Neural crest cell (in vitro differentiated cells): ENCODE results near the gene ADAMTS18. TPM values are rescaled to one million over a fixed set of nuclear protein-coding genes. Genes with fewer than 3 reads are reported as not detected.

Source experiments
- DNase-seq: peaks from one replicate; pipeline ENCODE4 v3.0.0; 2021; ENCODE audit warnings: low read depth, mixed read lengths, low spot score
- H3K27ac Mint-ChIP-seq: one replicate; pipeline ENCODE4 v1.8.0; 2021; ENCODE audit warnings: mild to moderate bottlenecking, mixed read lengths; ENCODE audit not compliant: unreplicated experiment
- H3K27me3 Mint-ChIP-seq: 2 replicates; pipeline ENCODE4 v1.8.0; 2021; ENCODE audit warnings: low read depth, mild to moderate bottlenecking, mixed read lengths
- H3K36me3 Mint-ChIP-seq: 2 replicates; pipeline ENCODE4 v1.8.0; 2021; ENCODE audit warnings: low read depth, mild to moderate bottlenecking, mixed read lengths
- H3K4me1 Mint-ChIP-seq: 2 replicates; pipeline ENCODE4 v1.8.0; 2021; ENCODE audit warnings: mixed read lengths
- H3K4me3 Mint-ChIP-seq: one replicate; pipeline ENCODE4 v1.8.0; 2021; ENCODE audit warnings: mild to moderate bottlenecking, mixed read lengths
- H3K9me3 Mint-ChIP-seq: 2 replicates; pipeline ENCODE4 v1.8.0; 2021; ENCODE audit warnings: mixed read lengths
- total RNA-seq: library from RNA; stranded (reverse); gene quantifications from 2 replicates; pipeline ENCODE4 v1.2.1, GENCODE V29; 2021
- TF ChIP-seq, protein P1 (sequence below): fragments of 200-600 bp; sonication (generic); conservative IDR thresholded peaks from 2 replicates; pipeline ENCODE4 v1.5.0; 2021; ENCODE audit warnings: antibody characterized with exemption, mild to moderate bottlenecking

The ADAMTS18 gene
- total RNA-seq, 1 donor from 2014 or later: 0.12 TPM

DNA sequence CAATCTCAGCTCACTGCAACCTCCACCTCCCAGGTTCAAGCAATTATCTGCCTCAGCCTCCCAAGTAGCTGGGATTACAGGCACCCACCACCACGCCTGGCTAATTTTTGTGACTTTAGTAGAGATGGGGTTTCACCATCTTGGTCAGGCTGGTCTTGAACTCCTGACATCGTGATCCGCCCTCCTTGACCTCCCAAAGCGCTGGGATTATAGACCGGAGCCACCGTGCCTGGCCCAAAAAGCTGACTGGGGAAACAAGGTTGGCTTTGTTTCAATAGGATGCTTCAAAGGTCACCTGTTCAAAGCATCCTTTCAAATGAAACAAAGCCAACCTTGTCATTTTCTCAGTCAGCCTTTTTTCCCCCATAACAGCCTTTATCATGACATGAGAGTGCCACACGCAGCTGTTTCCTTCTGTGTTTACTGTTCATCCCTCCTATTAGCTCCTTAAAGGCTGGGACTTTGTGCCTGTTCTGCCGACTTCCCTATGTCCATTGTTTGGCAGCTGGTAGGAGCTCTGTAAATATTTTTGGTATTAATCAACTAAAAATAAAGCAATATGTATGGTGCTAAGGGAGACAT is 51.1 kb downstream of the ADAMTS18 start:
- H3K4me3 Mint-ChIP-seq: no peak overlapping the region
- H3K27ac Mint-ChIP-seq: no peak overlapping the region
- H3K4me1 Mint-ChIP-seq: peaks cover 6% of the 10 kb centered on the region
- H3K27me3 Mint-ChIP-seq: no peaks in the 10 kb centered on the region
- TF ChIP-seq, protein P1, sequence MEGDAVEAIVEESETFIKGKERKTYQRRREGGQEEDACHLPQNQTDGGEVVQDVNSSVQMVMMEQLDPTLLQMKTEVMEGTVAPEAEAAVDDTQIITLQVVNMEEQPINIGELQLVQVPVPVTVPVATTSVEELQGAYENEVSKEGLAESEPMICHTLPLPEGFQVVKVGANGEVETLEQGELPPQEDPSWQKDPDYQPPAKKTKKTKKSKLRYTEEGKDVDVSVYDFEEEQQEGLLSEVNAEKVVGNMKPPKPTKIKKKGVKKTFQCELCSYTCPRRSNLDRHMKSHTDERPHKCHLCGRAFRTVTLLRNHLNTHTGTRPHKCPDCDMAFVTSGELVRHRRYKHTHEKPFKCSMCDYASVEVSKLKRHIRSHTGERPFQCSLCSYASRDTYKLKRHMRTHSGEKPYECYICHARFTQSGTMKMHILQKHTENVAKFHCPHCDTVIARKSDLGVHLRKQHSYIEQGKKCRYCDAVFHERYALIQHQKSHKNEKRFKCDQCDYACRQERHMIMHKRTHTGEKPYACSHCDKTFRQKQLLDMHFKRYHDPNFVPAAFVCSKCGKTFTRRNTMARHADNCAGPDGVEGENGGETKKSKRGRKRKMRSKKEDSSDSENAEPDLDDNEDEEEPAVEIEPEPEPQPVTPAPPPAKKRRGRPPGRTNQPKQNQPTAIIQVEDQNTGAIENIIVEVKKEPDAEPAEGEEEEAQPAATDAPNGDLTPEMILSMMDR: no peak
- no peak for DNase-seq
- H3K9me3 Mint-ChIP-seq: no peaks in the 10 kb centered on the region
- H3K36me3 Mint-ChIP-seq: no peaks in the 10 kb centered on the region

DNA sequence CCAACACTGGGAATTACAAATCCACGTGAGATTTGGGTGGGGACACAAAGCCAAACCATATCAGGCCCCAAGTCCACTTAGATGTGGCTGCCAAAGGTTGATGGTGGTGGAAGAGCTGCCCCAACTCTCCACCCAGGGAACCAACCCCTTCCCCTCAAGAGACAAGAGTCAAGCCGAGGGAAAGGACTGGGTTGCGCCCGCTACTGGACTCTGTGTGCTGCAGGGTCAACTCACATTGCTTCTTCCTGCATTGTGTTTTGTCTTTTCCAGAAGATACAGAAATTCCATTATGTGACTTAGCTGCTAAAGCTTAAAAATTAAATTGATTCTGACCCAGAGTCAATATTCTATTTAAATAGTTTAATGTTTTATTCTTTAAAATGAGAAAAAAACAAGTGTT is 58.5 kb downstream of the ADAMTS18 start:
- Mint-ChIP-seq H3K4me1 (no peaks in the 10 kb centered on the region), H3K27ac (no peak overlapping the region), H3K4me3 (no peak overlapping the region), H3K36me3 (no peaks in the 10 kb centered on the region), H3K9me3 (no peaks in the 10 kb centered on the region), H3K27me3 (peaks cover 2% of the 10 kb centered on the region)
- TF ChIP-seq, protein P1: no peak
- no peak for DNase-seq

DNA sequence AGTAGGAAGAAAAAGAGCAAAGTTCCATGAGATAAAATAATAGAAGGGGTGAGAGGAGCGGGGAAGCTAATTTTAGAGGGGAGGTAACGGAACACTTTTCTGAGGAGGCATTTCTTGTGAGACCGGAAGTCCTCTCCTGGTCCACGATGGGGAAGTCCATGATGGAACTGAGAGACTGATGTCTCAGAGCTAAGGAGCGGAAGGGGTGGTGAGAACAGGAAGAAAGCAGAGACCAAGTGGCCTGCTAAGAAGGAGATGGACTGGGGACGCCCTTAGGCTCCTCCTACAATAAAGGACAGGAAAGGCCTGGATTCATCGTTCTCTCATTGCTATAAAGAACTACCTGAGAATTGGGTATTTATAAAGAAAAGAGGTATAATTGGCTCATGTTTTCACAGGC is 59.4 kb downstream of the ADAMTS18 start:
- Mint-ChIP-seq H3K4me3 (no peak overlapping the region), H3K36me3 (no peaks in the 10 kb centered on the region), H3K4me1 (no peaks in the 10 kb centered on the region), H3K27me3 (peaks cover 2% of the 10 kb centered on the region), H3K27ac (no peak overlapping the region), H3K9me3 (no peaks in the 10 kb centered on the region)
- no peak for DNase-seq
- TF ChIP-seq, protein P1: no peak

DNA sequence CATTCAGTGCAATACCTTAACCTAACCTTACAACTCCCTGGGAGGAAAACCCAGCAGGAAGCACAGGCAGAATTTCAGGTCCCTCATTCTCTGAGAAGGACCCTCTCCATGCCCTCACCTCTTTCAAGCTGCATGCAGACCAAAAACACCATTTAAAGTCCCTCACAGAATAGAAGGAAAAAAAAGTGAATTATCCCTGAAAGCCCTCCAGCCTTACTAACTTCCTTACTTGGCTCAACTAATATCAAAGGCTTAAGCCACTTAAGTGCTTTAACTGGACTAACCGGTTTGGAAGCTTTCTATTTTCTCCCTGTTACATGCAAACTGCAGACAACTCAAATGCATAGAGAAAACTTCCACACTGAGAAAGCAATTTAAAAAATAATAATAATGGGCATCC is 60.5 kb downstream of the ADAMTS18 start:
- Mint-ChIP-seq H3K4me1 (no peaks in the 10 kb centered on the region), H3K9me3 (no peaks in the 10 kb centered on the region), H3K27ac (no peak overlapping the region), H3K27me3 (peaks cover 2% of the 10 kb centered on the region), H3K4me3 (no peak overlapping the region), H3K36me3 (no peaks in the 10 kb centered on the region)
- no peak for DNase-seq
- TF ChIP-seq, protein P1: no peak

DNA sequence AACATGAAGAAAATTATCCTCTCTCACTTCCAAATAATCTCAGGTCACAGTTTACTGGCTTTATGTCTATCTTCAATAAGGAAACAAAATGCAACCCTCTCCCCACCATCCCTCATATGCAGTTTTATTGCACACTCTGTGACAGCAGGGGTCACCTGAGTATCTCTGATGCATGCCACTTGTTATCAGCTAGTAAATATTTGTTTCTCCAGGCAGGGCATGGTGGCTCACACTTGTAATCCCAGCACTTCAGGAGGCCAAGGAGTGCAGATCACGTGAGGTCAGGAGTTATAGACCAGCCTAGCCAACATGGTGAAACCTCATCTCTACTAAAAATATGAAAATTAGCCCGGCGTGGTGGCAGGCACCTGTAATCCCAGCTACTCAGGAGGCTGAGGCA is 61.1 kb downstream of the ADAMTS18 start:
- Mint-ChIP-seq H3K9me3 (no peaks in the 10 kb centered on the region), H3K27me3 (peaks cover 2% of the 10 kb centered on the region), H3K4me3 (no peak overlapping the region), H3K27ac (no peak overlapping the region), H3K36me3 (no peaks in the 10 kb centered on the region), H3K4me1 (no peaks in the 10 kb centered on the region)
- TF ChIP-seq, protein P1: no peak
- DNase-seq: no peak

DNA sequence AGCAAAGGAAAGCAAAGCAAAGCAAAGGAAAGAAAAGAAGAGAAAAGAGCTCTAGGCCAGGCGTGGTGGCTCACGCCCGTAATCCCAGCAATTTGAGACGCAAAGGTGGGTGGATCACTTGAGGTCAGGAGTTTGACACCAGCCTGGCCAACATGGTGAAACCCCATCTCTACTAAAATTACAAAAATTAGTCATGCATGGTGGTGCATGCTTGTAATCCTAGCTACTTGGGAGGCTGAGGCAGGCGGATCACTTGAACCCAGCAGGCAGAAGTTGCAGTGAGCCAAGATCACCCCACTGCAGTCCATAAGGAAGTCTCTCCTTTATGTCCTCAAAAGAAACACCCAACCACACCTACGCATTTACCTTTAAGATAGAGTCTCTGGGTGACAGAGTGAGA is 70.1 kb downstream of the ADAMTS18 start:
- no peak for DNase-seq
- TF ChIP-seq, protein P1: no peak
- H3K27me3 Mint-ChIP-seq: no peaks in the 10 kb centered on the region
- peaks cover 3% of the 10 kb centered on the region for H3K9me3 Mint-ChIP-seq
- H3K4me1 Mint-ChIP-seq: peaks cover 3% of the 10 kb centered on the region
- H3K36me3 Mint-ChIP-seq: no peaks in the 10 kb centered on the region
- H3K4me3 Mint-ChIP-seq: no peak overlapping the region
- no peak overlapping the region for H3K27ac Mint-ChIP-seq
